ENCODE measurements around the gene GSTO1.
A peak's percentile ranks its signal among the peaks of the same experiment; 100 is the strongest.

The GSTO1 gene

GRCh38 chr10:104257235-104257634 is 2.5 kb downstream of the GSTO1 start:
- Histone ChIP-seq H3K4me3 (ENCODE audit: severe bottlenecking) (no peak overlapping the region), H3K36me3 (ENCODE audit: low read depth) (peaks cover 60% of the 10 kb centered on the region), H3K9me3 (ENCODE audit: severe bottlenecking) (no peaks in the 10 kb centered on the region), H3K4me1 (ENCODE audit: insufficient read depth, poor library complexity, severe bottlenecking) (peaks cover 56% of the 10 kb centered on the region), H3K27ac (ENCODE audit: poor library complexity, severe bottlenecking) (peak overlapping the region; percentile 90), H3K27me3 (ENCODE audit: insufficient read depth, poor library complexity, severe bottlenecking) (no peaks in the 10 kb centered on the region)
- TF ChIP-seq, protein P1, sequence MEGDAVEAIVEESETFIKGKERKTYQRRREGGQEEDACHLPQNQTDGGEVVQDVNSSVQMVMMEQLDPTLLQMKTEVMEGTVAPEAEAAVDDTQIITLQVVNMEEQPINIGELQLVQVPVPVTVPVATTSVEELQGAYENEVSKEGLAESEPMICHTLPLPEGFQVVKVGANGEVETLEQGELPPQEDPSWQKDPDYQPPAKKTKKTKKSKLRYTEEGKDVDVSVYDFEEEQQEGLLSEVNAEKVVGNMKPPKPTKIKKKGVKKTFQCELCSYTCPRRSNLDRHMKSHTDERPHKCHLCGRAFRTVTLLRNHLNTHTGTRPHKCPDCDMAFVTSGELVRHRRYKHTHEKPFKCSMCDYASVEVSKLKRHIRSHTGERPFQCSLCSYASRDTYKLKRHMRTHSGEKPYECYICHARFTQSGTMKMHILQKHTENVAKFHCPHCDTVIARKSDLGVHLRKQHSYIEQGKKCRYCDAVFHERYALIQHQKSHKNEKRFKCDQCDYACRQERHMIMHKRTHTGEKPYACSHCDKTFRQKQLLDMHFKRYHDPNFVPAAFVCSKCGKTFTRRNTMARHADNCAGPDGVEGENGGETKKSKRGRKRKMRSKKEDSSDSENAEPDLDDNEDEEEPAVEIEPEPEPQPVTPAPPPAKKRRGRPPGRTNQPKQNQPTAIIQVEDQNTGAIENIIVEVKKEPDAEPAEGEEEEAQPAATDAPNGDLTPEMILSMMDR (IDR thresholded peaks at IDR 0.05; ENCODE audit: poor library complexity, severe bottlenecking): no peak
- ATAC-seq (ENCODE audit: low read depth) (no peak), DNase-seq (ENCODE audit: low spot score) (no peak)

DNA sequence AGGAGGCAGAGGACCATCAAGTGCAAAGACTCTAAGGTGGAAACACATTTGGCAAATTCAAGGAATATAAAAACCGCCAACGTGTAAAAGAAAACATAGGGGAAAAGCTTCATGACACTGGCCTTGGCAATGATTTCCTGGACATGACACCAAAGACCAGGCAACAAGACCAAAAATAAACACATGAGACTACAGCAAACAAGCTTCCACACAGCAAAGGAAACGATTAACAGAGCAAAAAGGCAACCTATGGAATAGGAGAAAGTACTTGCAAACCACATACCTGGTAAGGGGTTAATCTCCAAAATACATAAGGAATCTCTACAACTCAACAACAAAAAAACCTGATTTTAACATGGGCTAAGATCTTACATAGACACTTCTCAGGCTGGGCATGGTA is 3.5 kb downstream of the GSTO1 start:
- Histone ChIP-seq H3K4me1 (ENCODE audit: insufficient read depth, poor library complexity, severe bottlenecking) (peaks cover 56% of the 10 kb centered on the region), H3K27ac (ENCODE audit: poor library complexity, severe bottlenecking) (peak overlapping the region; percentile 90), H3K36me3 (ENCODE audit: low read depth) (peaks cover 70% of the 10 kb centered on the region), H3K4me3 (ENCODE audit: severe bottlenecking) (no peak overlapping the region), H3K27me3 (ENCODE audit: insufficient read depth, poor library complexity, severe bottlenecking) (no peaks in the 10 kb centered on the region), H3K9me3 (ENCODE audit: severe bottlenecking) (no peaks in the 10 kb centered on the region)
- ATAC-seq (ENCODE audit: low read depth) (no peak), DNase-seq (ENCODE audit: low spot score) (no peak)
- TF ChIP-seq, protein P1 (IDR thresholded peaks at IDR 0.05; ENCODE audit: poor library complexity, severe bottlenecking): no peak

DNA sequence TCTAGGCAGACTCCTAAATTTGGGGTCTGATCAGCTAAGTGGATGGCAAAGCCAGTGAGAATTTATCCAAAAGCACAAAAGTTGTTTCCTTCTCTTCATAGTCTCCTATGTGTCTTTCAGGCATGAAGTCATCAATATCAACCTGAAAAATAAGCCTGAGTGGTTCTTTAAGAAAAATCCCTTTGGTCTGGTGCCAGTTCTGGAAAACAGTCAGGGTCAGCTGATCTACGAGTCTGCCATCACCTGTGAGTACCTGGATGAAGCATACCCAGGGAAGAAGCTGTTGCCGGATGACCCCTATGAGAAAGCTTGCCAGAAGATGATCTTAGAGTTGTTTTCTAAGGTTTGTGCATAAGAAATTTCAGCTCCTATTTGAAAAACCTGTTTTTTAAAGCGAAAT is 4.8 kb downstream of the GSTO1 start:
- Histone ChIP-seq H3K27ac (ENCODE audit: poor library complexity, severe bottlenecking) (peak overlapping the region; percentile 90), H3K27me3 (ENCODE audit: insufficient read depth, poor library complexity, severe bottlenecking) (no peaks in the 10 kb centered on the region), H3K4me1 (ENCODE audit: insufficient read depth, poor library complexity, severe bottlenecking) (peaks cover 52% of the 10 kb centered on the region), H3K36me3 (ENCODE audit: low read depth) (peaks cover 83% of the 10 kb centered on the region), H3K4me3 (ENCODE audit: severe bottlenecking) (no peak overlapping the region), H3K9me3 (ENCODE audit: severe bottlenecking) (no peaks in the 10 kb centered on the region)
- no peak for DNase-seq (ENCODE audit: low spot score)
- TF ChIP-seq, protein P1 (IDR thresholded peaks at IDR 0.05; ENCODE audit: poor library complexity, severe bottlenecking): no peak
- 0 out of 3 replicates have a peak, but pooled peaks have one; percentile 9 for ATAC-seq (ENCODE audit: low read depth)

DNA sequence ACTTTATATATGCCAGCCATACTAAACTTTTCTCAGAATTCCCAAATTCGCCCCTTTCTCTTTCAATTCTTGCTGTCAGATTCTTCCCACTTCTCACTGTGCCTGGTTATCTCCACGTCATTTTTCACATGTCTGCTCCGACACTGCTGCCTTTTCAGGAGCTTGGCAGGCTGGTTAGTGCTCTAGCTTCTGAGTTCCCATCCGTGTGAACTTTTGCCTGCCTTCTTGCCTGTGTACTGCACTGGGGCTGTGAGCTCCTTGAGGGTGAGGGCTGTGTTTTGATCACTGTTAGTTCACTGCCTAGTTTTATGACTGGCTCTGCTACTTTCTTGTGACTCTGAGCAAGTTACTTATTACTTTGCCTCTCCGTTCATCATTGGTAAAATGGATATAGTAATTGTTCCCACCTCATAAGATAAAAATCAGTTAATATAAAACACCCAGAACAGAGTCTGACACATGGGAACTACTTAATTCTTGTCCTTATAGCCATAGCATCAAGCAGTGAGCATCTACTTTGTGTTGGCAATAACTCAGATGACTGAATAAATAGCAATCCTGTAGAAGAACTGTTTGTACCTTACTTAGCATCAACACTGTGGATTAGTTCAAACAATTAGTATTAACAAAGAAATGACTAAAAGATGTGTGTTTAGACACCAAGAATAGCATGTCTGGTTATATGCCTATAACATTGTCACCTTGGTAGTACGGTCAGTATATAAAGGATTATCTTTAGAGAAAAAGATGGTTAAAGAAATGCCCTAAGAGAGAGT is 5.5 kb downstream of the GSTO1 start:
- H3K27ac ChIP-seq (ENCODE audit: poor library complexity, severe bottlenecking): peak overlapping the region; percentile 90
- ATAC-seq (ENCODE audit: low read depth): peak; percentile 19; the same call in 2 of the 3 replicates
- no peaks in the 10 kb centered on the region for H3K27me3 ChIP-seq (ENCODE audit: insufficient read depth, poor library complexity, severe bottlenecking)
- TF ChIP-seq, protein P1 (IDR thresholded peaks at IDR 0.05; ENCODE audit: poor library complexity, severe bottlenecking): no peak
- no peak for DNase-seq (ENCODE audit: low spot score)
- peaks cover 52% of the 10 kb centered on the region for H3K4me1 ChIP-seq (ENCODE audit: insufficient read depth, poor library complexity, severe bottlenecking)
- H3K9me3 ChIP-seq (ENCODE audit: severe bottlenecking): no peaks in the 10 kb centered on the region
- no peak overlapping the region for H3K4me3 ChIP-seq (ENCODE audit: severe bottlenecking)
- peaks cover 88% of the 10 kb centered on the region for H3K36me3 ChIP-seq (ENCODE audit: low read depth)

- TF ChIP-seq, protein P1 (IDR thresholded peaks at IDR 0.05; ENCODE audit: poor library complexity, severe bottlenecking): no peak
- H3K27ac ChIP-seq (ENCODE audit: poor library complexity, severe bottlenecking): peak overlapping the region; percentile 90
- no peak overlapping the region for H3K4me3 ChIP-seq (ENCODE audit: severe bottlenecking)
- DNase-seq (ENCODE audit: low spot score) (no peak), ATAC-seq (ENCODE audit: low read depth) (peak; percentile 81)
- peaks cover 52% of the 10 kb centered on the region for H3K4me1 ChIP-seq (ENCODE audit: insufficient read depth, poor library complexity, severe bottlenecking)
- no peaks in the 10 kb centered on the region for H3K9me3 ChIP-seq (ENCODE audit: severe bottlenecking)
- peaks cover 94% of the 10 kb centered on the region for H3K36me3 ChIP-seq (ENCODE audit: low read depth)
- H3K27me3 ChIP-seq (ENCODE audit: insufficient read depth, poor library complexity, severe bottlenecking): no peaks in the 10 kb centered on the region
Observed at GRCh38 chr10:104260775-104261115, 6.1 kb downstream of the GSTO1 start.
